ENCODE data around the gene RYR1.
A peak's percentile ranks its signal among the peaks of the same experiment; 100 is the strongest.
"Not testable (repeated sequence)": the region's sequence is repeated elsewhere in the genome, so short reads cannot be mapped to it uniquely, and the experiment has no call there.

Gene RYR1

DNA sequence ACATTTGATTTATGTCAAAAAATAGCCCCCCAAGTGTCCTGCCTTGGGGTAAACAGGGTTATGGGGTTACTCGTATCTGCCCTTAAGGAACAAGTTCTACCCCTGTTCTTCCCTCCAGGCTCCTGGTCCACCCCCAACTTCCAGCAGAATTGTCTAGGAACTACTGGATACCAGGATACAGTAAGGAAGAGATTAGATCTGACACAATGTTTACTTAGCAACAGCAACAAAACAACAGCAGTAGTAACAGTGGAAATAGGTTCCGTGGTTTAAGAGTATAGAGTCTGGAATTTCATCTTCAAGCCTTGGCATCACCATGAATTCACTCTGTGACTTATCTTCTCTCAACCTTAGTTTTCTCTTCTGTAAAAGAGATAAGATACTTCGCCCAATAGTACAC is 32.3 kb upstream of the RYR1 start:
- TF ChIP-seq, protein P1, sequence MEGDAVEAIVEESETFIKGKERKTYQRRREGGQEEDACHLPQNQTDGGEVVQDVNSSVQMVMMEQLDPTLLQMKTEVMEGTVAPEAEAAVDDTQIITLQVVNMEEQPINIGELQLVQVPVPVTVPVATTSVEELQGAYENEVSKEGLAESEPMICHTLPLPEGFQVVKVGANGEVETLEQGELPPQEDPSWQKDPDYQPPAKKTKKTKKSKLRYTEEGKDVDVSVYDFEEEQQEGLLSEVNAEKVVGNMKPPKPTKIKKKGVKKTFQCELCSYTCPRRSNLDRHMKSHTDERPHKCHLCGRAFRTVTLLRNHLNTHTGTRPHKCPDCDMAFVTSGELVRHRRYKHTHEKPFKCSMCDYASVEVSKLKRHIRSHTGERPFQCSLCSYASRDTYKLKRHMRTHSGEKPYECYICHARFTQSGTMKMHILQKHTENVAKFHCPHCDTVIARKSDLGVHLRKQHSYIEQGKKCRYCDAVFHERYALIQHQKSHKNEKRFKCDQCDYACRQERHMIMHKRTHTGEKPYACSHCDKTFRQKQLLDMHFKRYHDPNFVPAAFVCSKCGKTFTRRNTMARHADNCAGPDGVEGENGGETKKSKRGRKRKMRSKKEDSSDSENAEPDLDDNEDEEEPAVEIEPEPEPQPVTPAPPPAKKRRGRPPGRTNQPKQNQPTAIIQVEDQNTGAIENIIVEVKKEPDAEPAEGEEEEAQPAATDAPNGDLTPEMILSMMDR (conservative IDR thresholded peaks at IDR 0.05; ENCODE audit: low read depth, low read length) = no peak
- peak; percentile 26 for DNase-seq (ENCODE audit: low read depth)
- H3K4me3 ChIP-seq (ENCODE audit: low read length) = no peak overlapping the region

DNA sequence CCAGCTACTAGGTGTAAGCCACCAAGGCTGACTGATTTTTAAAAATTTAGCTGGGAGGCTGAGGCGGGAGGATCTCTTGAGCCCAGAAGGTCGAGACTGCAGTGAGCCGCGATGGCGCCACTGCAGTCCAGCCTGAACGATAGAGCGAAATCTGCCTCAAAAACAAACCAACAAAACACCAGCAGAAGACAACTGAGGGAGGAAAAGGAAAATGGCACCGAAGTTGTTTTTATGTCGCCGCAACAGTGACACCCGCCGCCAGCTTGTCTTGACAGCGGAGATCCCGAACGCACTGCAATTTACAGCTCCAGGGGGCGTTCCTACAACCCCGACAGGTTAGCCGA is 30.9 kb upstream of the RYR1 start:
- TF ChIP-seq, protein P1 (conservative IDR thresholded peaks at IDR 0.05; ENCODE audit: low read depth, low read length) = no peak
- no peak for DNase-seq (ENCODE audit: low read depth)
- H3K4me3 ChIP-seq (ENCODE audit: low read length) = peak overlapping the region; percentile 40

DNA sequence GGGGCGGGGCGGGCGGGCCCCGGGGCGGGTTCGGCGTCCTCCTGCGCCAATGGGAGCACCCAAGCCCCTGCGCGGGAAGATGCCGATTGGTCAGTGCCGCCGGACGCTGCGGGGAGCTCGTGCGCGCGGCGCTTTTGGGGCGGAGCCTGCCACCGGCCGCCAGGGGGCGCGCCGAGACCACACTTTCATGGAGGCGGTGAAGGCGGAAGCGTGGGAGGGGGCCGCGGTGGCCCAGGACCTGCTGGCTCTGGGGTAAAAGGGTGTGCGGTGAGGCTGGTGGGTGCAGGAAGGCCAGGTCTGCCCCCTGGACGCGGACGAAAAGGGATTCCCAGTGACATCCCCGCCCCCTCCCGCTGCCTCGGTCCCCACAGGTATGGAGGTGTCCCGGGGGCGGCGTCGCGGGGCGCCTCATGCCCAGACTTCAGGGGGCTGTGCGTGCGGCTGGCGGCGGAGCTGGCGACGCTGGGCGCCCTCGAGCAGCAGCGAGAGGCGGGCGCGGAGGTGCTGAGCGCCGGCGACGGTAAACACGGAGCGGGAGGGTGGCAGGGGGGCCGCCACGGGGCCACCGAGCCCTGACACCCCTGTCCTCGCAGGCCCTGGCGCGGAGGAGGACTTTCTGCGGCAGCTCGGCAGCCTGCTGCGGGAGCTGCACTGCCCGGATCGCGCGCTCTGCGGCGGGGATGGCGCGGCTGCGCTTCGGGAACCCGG is 30.4 kb upstream of the RYR1 start, which contains the start of gene FAM98C:
TSS of gene FAM98C (plus strand) at position 127 of the 708 bp plus-strand sequence. CDS start at position 188, 61 bp downstream.
- TF ChIP-seq, protein P1 (conservative IDR thresholded peaks at IDR 0.05; ENCODE audit: low read depth, low read length) = peak; percentile 80
- H3K4me3 ChIP-seq (ENCODE audit: low read length) = peak within 1 kb of the TSS; percentile 68
- peak; percentile 82 for DNase-seq (ENCODE audit: low read depth)

DNA sequence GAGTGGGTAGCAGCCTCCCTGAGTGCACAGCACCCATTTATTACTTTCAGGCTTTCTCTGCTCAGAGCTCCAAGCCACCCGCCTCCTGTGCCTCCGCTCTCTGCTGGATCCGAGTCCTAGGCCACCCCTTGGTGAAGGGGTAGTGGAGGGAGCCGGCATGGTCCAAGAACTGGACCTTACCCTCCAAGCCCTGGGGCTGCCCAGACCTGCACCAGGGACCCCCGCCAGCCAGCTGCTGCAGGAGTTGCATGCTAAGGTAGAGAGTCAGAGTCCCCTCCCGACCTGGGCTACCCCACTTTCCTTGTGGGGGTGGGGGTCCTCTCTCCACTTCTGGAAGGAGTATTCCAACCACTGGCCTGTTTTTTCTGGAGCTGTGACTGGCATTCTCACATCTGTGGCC is 28.6 kb upstream of the RYR1 start:
- no peak overlapping the region for H3K4me3 ChIP-seq (ENCODE audit: low read length)
- no peak for DNase-seq (ENCODE audit: low read depth)
- TF ChIP-seq, protein P1 (conservative IDR thresholded peaks at IDR 0.05; ENCODE audit: low read depth, low read length) = no peak

DNA sequence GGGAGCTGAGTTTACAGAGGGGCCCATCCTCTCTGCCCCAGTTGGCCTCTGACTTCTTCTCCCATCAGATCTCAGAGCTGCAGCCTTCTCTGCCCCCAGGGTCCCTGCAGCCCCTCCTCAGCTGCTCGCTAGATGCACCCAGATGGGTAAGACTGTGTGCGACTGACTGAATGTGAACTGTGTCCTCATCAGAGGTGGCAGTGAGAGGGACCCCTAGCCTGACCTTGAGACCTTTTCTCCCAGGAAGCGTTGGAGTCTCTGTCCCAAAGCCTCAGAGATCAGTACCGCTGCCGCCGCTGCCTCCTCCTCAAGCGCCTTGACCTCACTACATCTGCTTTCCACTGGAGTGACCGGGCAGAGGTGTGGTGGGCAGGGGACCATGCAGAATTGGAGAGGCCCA is 28.2 kb upstream of the RYR1 start:
- no peak overlapping the region for H3K4me3 ChIP-seq (ENCODE audit: low read length)
- TF ChIP-seq, protein P1 (conservative IDR thresholded peaks at IDR 0.05; ENCODE audit: low read depth, low read length) = no peak
- no peak for DNase-seq (ENCODE audit: low read depth)

DNA sequence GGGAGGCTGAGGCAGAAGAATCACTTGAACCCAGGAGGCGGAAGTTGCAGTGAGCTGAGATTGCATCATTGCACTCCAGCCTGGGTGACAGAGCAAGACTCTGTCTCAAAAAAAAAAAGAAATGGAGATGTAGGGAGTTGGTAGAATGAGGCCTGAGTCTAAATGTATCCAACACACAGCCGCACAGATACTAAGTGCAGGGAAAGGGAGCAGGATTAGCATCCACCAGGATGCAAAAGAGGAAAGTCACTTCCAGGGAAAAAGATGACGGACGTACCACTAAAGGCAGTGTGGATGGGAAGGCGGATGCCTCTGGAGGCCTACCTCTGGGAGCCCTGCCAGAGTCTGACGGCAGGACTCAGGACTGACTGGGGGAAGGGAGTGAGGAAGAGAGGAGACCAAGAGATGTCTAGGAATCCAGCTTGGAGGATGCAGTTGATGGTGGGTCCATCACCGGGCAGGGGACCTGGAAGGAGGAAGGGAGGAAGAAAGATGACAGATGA is 23.8 kb upstream of the RYR1 start:
- no peak for DNase-seq (ENCODE audit: low read depth)
- no peak overlapping the region for H3K4me3 ChIP-seq (ENCODE audit: low read length)
- TF ChIP-seq, protein P1 (conservative IDR thresholded peaks at IDR 0.05; ENCODE audit: low read depth, low read length) = no peak

DNA sequence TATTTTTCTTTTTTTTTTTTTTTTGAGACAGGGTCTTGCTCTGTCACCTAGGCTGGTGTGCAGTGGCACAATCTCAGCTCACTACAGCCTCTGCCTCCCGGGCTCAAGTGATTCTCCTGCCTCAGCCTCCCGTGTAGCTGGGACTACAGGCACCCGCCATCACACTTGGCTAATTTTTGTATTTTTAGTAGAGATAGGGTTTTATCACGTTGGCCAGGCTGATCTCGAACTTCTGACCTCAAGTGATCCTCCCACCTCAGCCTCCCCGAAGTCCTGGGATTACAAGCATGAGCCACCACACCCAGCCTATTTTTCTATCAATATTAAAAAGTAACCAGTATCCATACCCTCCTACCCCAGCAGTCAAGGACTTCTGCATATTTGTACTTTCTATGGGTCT is 23.1 kb upstream of the RYR1 start:
- not testable (repeated sequence) for DNase-seq (ENCODE audit: low read depth); H3K4me3 ChIP-seq (ENCODE audit: low read length)
